ENCODE measurements around the gene GIGYF1.
"Not testable (repeated sequence)": the region's sequence is repeated elsewhere in the genome, so short reads cannot be mapped to it uniquely, and the experiment has no call there.

The GIGYF1 gene

GRCh38 chr7:100730136-100730800, 36.2 kb upstream of the GIGYF1 start:
- TF ChIP-seq CTCF (IDR thresholded peaks at IDR 0.05; ENCODE audit: insufficient read depth, low read depth, low read length, missing control alignments) = no peak
- H3K4me3 ChIP-seq (ENCODE audit: low read depth, low read length) = no peak overlapping the region
- no peak for DNase-seq (ENCODE audit: low read depth)

DNA sequence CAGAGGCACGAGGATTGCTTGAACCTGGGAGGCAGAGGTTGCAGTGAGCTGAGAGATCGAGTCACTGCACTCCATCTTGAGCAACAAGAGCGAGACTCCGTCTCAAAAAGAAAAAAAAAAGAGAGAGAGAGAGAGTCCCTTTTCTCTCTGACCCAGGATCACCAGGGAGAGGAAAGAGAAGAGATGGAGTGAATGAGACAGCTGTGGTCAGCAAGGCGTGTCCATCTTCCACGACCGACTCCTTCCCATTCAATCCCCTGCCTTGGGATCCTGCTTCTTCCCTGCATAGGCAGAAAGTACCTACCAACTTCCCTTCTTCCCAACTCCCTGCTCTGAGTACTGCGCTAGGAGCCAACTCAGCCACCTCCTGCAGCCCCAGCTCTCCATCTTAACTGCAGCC, 34.1 kb upstream of the GIGYF1 start:
- peak; percentile 0 for DNase-seq (ENCODE audit: low read depth)
- H3K4me3 ChIP-seq (ENCODE audit: low read depth, low read length) = no peak overlapping the region
- no peak for TF ChIP-seq CTCF (IDR thresholded peaks at IDR 0.05; ENCODE audit: insufficient read depth, low read depth, low read length, missing control alignments)

DNA sequence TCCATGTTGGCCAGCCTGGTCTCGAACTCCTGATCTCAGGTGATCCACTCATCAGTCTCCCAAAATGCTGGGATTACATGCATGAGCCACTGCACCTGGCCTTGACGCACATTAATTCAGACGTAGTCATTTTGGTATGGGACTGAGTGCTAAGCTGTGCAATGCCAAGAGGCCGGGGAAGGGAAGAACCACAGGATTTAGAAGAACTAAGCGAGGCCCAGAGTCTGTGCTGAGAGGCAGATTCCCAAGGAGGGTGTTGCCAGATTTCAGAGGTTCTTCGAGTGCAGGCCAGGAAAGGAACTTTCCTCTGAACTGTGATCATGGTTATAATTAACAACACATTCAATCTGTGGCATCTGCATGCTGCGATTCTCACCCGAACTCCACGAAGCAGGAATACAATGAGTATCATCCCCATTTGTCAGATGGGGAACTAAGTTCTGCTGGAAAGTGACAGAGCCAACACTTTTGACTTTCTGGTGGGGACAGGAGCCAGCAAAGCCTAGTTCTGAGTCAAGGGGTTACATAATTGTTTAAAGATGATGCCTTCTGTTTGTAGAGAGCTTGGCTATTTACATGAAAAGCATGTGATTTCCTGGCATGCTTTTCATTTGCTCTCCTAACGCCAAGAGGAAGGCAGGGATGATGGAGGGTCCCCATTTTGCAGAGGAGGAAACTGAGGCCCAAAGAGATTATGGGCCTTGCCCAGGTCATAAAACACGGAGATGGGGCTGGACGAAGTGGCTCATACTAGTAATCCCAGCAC, 33.1 kb upstream of the GIGYF1 start:
- no peak overlapping the region for H3K4me3 ChIP-seq (ENCODE audit: low read depth, low read length)

DNA sequence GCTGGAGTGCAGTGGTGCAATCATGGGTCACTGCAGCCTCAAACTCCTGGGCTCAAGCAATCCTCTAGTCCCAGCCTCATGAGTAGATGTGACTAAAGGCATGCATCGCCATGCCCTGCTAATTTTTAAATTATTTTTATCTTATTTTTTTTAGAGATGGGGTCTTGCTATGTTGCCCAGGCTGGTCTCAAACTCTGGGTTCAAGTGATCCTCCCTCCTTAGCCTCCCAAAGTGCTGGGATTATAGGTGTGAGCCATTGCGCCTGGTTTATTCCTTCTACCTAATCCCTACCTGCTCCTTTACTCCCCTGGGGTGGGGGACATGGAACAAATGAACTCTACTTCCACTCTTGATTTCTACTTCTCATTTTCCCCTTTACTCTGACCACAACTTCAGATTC, 30.3 kb upstream of the GIGYF1 start:
- not testable (repeated sequence) for DNase-seq (ENCODE audit: low read depth); H3K4me3 ChIP-seq (ENCODE audit: low read depth, low read length)

More for the DNA sequence above, 33.1 kb upstream of the GIGYF1 start:
- DNase-seq (ENCODE audit: low read depth) = no peak
- TF ChIP-seq CTCF (IDR thresholded peaks at IDR 0.05; ENCODE audit: insufficient read depth, low read depth, low read length, missing control alignments) = no peak

DNA sequence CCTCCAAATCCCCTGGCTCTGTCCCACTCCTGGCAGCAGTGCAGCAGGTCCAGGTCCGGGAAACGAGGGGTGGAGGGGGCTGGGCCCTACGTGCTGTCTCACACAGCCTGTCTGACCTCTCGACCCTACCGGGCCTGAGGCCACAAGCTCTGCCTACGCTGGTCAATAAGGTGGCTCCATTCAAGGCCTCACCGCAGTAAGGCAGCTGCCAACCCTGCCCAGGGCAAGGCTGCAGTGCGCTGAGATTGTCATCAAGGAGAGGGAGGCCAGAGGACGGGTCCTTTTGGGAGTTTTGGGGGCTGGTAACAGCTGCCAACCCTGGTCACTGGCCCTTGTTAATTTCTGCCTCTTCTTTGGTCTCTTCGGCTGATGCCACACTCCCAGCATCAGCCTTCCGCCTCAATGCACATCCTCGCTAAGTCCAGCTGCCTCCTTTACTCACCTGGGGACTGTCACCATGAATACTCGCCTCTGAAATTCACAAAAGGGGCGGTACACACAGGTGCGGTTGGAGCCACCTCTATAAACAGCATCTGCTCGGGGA, 29.8 kb upstream of the GIGYF1 start:
- peak; percentile 0 for DNase-seq (ENCODE audit: low read depth)
- TF ChIP-seq CTCF (IDR thresholded peaks at IDR 0.05; ENCODE audit: insufficient read depth, low read depth, low read length, missing control alignments) = no peak

GRCh38 chr7:100722480-100723212, 28.6 kb upstream of the GIGYF1 start:
- no peak for TF ChIP-seq CTCF (IDR thresholded peaks at IDR 0.05; ENCODE audit: insufficient read depth, low read depth, low read length, missing control alignments)
- DNase-seq (ENCODE audit: low read depth) = no peak
- no peak overlapping the region for H3K4me3 ChIP-seq (ENCODE audit: low read depth, low read length)

More for the DNA sequence above, 29.8 kb upstream of the GIGYF1 start:
- H3K4me3 ChIP-seq (ENCODE audit: low read depth, low read length) = no peak overlapping the region

- DNase-seq (ENCODE audit: low read depth) = no peak
- TF ChIP-seq CTCF (IDR thresholded peaks at IDR 0.05; ENCODE audit: insufficient read depth, low read depth, low read length, missing control alignments) = no peak
- no peak overlapping the region for H3K4me3 ChIP-seq (ENCODE audit: low read depth, low read length)
Observed at GRCh38 chr7:100721505-100721812, 27.4 kb upstream of the GIGYF1 start.

Measured in GM12865 (cell line).